Measurements from ENCODE around the gene ZC3H4. TPM values are rescaled to one million over a fixed set of nuclear protein-coding genes. Genes with fewer than 3 reads are reported as not detected.

ZC3H4 gene
- total and polyA plus RNA-seq, 4 donors, result 12.2 to 51.6 (median 16.2) TPM

DNA sequence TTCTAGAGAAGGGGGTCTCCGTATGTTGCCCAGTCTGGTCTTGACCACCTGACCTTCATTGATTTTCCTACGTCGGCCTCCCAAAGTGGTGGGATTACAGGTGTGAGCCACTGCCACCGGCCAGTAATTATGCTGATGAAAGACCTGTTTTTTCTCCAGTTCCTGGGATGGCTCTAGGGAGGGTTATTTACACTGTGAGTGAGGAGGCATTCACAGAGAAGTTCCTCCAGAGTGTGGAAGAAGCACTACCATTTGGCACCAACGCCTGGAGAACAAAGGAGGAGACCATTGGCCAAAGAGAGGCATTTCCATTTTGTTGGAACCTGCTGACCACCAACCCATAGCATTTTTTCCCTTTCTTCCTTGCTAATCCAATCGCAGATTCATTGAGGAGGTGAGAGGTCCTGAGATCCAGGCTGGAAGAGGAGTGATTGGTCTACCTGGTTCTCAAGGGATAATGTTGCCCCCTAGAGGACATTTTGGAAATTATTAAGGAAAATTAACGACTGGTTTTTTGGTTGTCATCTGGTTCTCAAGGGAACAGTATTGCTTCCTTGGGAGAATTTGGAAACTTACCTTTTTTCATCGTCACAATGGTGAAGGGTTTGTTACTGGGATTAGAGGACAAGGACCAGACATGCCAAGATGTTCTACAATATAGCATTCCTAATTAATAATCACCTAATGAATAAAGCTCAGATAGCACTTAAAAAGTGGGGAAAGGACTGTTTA, 11.5 kb upstream of the ZC3H4 start:
- H3K27ac ChIP-seq (ENCODE audit: low read depth in 1 of 2, low read length in 1 of 2), result peak overlapping the region in 1 of 2 donors; percentile 73
- WGBS, 2 donors, result 37 to 43% methylated on average over 8 of the region's 8 CpGs
- ATAC-seq (ENCODE audit: insufficient read depth, low FRiP score), result peak; percentile 71

GRCh38 chr19:47123406-47123805, 9.8 kb upstream of the ZC3H4 start:
- ATAC-seq (ENCODE audit: insufficient read depth, low FRiP score) (no peak), DNase-seq (no peak)
- H3K27ac ChIP-seq (ENCODE audit: low read depth in 1 of 2, low read length in 1 of 2), result no peak overlapping the region
- no peak overlapping the region for H3K4me3 ChIP-seq
- no peaks in the 10 kb centered on the region for H3K36me3 ChIP-seq (ENCODE audit: control insufficient read depth in 4 of 4, insufficient read depth in 4 of 4, low read length in 4 of 4)
- no peak for TF ChIP-seq CTCF (IDR thresholded peaks at IDR 0.05; ENCODE audit: control extremely low read depth, extremely low read depth)
- H3K9me3 ChIP-seq (ENCODE audit: control insufficient read depth in 4 of 4, insufficient read depth in 3 of 4, low read length in 3 of 4), result no peaks in the 10 kb centered on the region
- no peaks in the 10 kb centered on the region for H3K4me1 ChIP-seq (ENCODE audit: control insufficient read depth in 5 of 5, insufficient read depth in 5 of 5, low read length in 5 of 5)
- H3K27me3 ChIP-seq (ENCODE audit: control insufficient read depth in 3 of 3, insufficient read depth in 3 of 3, low read length in 2 of 3), result no peaks in the 10 kb centered on the region
- no peak overlapping the region for H3K9ac ChIP-seq (ENCODE audit: insufficient read depth in 1 of 2, low read length in 2 of 2)
- 92 to 95% methylated on average over 7 of the region's 7 CpGs for WGBS, 2 donors

More for the DNA sequence above, 11.5 kb upstream of the ZC3H4 start:
- no peaks in the 10 kb centered on the region for H3K36me3 ChIP-seq (ENCODE audit: control insufficient read depth in 4 of 4, insufficient read depth in 4 of 4, low read length in 4 of 4)
- H3K9me3 ChIP-seq (ENCODE audit: control insufficient read depth in 4 of 4, insufficient read depth in 3 of 4, low read length in 3 of 4), result no peaks in the 10 kb centered on the region
- H3K4me3 ChIP-seq, result no peak overlapping the region
- no peaks in the 10 kb centered on the region for H3K27me3 ChIP-seq (ENCODE audit: control insufficient read depth in 3 of 3, insufficient read depth in 3 of 3, low read length in 2 of 3)
- no peak overlapping the region for H3K9ac ChIP-seq (ENCODE audit: insufficient read depth in 1 of 2, low read length in 2 of 2)
- peak; percentile 66 for TF ChIP-seq CTCF (IDR thresholded peaks at IDR 0.05; ENCODE audit: control extremely low read depth, extremely low read depth)
- H3K4me1 ChIP-seq (ENCODE audit: control insufficient read depth in 5 of 5, insufficient read depth in 5 of 5, low read length in 5 of 5), result no peaks in the 10 kb centered on the region
- DNase-seq, result peak; percentile 20 to 86 (median 84)

DNA sequence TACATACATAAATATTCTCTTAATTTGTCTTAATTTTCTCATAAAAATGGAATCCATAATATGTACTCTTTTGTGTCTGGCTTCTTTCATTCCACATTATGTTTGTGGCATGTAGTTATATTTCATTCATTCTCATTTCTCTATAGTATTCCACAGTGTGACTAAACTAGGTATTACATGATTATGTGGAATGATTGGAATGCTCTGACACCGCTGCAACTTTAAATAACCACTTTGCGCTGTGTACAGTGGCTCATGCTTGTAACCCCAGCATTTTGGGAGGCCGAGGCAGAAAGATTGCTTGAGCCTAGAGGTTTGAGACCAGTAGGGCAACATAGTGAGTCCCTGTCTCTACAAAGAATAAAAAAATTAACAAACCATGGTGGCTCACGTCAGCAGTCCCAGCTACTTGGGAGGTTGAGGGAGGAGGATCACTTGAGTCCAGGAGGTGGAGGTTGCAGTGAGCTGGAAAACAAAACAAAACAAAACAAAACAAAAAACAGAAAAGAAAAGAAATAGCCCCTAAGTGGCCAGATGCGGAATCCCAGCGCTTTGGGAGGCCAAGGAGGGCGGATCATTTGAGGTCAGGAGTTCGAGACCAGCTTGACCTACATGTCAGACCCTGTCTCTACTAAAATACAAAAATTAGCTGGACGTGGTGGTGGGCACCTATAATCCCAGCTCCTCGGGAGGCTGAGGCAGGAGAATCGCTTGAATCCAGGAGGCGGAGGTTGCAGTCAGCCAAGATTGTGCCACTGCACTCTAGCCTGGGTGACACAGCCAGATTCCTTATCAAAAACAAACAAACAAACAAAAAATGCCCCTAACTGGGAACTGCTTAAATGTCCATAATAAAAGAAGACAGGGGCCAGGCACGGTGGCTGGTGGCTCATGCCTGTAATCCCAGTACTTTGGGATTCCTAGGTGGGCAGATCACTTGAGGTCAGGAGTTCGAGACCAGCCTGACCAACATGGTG, 9.1 kb upstream of the ZC3H4 start:
- DNase-seq (peak in 1 of 3 donors; percentile 22), ATAC-seq (ENCODE audit: insufficient read depth, low FRiP score) (no peak)
- WGBS, 2 donors, result 79 to 88% methylated on average over 14 of the region's 14 CpGs
- H3K27me3 ChIP-seq (ENCODE audit: control insufficient read depth in 3 of 3, insufficient read depth in 3 of 3, low read length in 2 of 3), result no peaks in the 10 kb centered on the region
- H3K4me3 ChIP-seq, result no peak overlapping the region
- TF ChIP-seq CTCF (IDR thresholded peaks at IDR 0.05; ENCODE audit: control extremely low read depth, extremely low read depth), result no peak
- H3K27ac ChIP-seq (ENCODE audit: low read depth in 1 of 2, low read length in 1 of 2), result peak overlapping the region; percentile 12 to 59
- no peaks in the 10 kb centered on the region for H3K4me1 ChIP-seq (ENCODE audit: control insufficient read depth in 5 of 5, insufficient read depth in 5 of 5, low read length in 5 of 5)
- H3K36me3 ChIP-seq (ENCODE audit: control insufficient read depth in 4 of 4, insufficient read depth in 4 of 4, low read length in 4 of 4), result no peaks in the 10 kb centered on the region
- H3K9me3 ChIP-seq (ENCODE audit: control insufficient read depth in 4 of 4, insufficient read depth in 3 of 4, low read length in 3 of 4), result no peaks in the 10 kb centered on the region
- H3K9ac ChIP-seq (ENCODE audit: insufficient read depth in 1 of 2, low read length in 2 of 2), result no peak overlapping the region

All from lung (tissue), 12 donors.